Thoracic aorta (tissue), 2 donors: ENCODE data around the gene CPAMD8. TPM values are rescaled to one million over a fixed set of nuclear protein-coding genes. Genes with fewer than 3 reads are reported as not detected.

Source experiments
- ATAC-seq: fragments of 150-250 bp; one replicate; pipeline ENCODE4 v1.8.0; 2017; ENCODE audit warnings: low read depth; ENCODE audit not compliant: insufficient number of reproducible peaks, low FRiP score
- DNase-seq: peaks from one replicate; pipeline ENCODE4 v3.0.0-alpha.2; 2020; ENCODE audit warnings: low spot score
- H3K27ac ChIP-seq, 2 donors: fragments of 200-600 bp; sonication (generic); 1 replicate in 1 of 2; 2 replicates in 1 of 2; pipeline ENCODE4 v1.5.1; 2016; ENCODE audit warnings: mild to moderate bottlenecking in 2 of 2, moderate library complexity in 2 of 2
- H3K27me3 ChIP-seq: fragments of 200-600 bp; sonication (generic); replicated peaks from 2 replicates; pipeline ENCODE4 v1.6.0; 2016; ENCODE audit warnings: mild to moderate bottlenecking; ENCODE audit not compliant: insufficient read depth
- H3K36me3 ChIP-seq: fragments of 200-600 bp; sonication (generic); one replicate; pipeline ENCODE4 v1.5.1; 2016
- H3K4me1 ChIP-seq, 2 donors: fragments of 200-600 bp; sonication (generic); 1 replicate in 1 of 2; 2 replicates in 1 of 2; pipeline versions ENCODE4 v1.5.1 to v1.6.0; 2016; ENCODE audit warnings: low read depth in 2 of 2, mild to moderate bottlenecking in 1 of 2; ENCODE audit not compliant: control insufficient read depth in 1 of 2
- H3K4me3 ChIP-seq: fragments of 200-600 bp; sonication (generic); 2 replicates; pipeline ENCODE4 v1.5.1; 2016; ENCODE audit warnings: mild to moderate bottlenecking
- H3K9me3 ChIP-seq: fragments of 200-600 bp; sonication (generic); 2 replicates; pipeline ENCODE4 v1.5.1; 2016
- total RNA-seq, 2 donors: library from RNA; depleted of rRNA; stranded (reverse); fragments of >200 nt; gene quantifications; one replicate each; pipeline versions ENCODE4 v1.1.0 to v1.2.3, GENCODE V29; 2016
- TF ChIP-seq, protein P1 (sequence below): fragments of 200-600 bp; sonication (generic); IDR thresholded peaks from one replicate; pipeline ENCODE4 v1.5.1; 2019; ENCODE audit warnings: antibody characterized with exemption

Gene CPAMD8
- total RNA-seq, 2 donors from 2014 or later, result 27.3 to 36.4 TPM

DNA sequence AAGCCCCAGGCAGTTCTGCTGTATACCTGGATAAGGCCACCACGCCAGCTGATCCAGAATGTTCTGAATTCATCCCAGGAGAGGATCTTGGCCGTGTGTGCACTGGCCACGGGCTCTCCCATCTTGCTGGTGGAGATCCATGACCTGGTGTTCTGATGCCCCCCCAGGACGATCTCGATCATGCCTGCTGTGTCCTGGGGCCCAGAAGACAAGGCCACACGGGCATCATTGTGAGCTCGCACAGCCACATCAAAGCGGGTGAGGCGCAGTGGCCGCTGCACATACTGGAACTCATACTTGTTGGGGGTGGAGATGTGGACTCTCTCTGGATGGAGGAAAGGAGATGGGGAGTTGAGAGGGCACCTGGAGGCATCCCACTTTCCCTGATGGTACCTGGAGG, 97.7 kb downstream of the CPAMD8 start:
- DNase-seq, result no peak
- Histone ChIP-seq H3K27me3 (no peaks in the 10 kb centered on the region), H3K4me1 (no peaks in the 10 kb centered on the region), H3K4me3 (no peak overlapping the region), H3K36me3 (no peaks in the 10 kb centered on the region), H3K9me3 (peaks cover 6% of the 10 kb centered on the region), H3K27ac (no peak overlapping the region)
- TF ChIP-seq, protein P1, sequence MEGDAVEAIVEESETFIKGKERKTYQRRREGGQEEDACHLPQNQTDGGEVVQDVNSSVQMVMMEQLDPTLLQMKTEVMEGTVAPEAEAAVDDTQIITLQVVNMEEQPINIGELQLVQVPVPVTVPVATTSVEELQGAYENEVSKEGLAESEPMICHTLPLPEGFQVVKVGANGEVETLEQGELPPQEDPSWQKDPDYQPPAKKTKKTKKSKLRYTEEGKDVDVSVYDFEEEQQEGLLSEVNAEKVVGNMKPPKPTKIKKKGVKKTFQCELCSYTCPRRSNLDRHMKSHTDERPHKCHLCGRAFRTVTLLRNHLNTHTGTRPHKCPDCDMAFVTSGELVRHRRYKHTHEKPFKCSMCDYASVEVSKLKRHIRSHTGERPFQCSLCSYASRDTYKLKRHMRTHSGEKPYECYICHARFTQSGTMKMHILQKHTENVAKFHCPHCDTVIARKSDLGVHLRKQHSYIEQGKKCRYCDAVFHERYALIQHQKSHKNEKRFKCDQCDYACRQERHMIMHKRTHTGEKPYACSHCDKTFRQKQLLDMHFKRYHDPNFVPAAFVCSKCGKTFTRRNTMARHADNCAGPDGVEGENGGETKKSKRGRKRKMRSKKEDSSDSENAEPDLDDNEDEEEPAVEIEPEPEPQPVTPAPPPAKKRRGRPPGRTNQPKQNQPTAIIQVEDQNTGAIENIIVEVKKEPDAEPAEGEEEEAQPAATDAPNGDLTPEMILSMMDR, result no peak
- no peak for ATAC-seq

DNA sequence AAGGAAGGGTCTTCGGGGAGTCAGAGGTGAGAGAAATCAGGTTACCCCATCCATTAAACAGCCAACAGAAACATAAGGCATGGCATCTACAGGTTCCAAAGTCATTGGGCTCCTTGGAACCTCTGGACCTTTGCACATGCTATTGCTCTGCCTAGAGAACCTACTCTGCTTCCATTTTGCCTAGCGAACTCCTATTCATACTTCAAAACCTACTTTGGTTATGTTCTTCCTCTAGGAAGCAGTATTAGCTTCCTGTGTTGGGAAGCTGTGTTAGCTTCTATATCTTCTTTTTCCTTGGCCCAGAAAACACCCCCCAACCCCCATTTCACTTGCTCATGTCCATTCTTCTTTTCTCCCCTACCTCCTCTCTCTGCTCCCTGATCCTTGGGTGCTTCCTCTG, 98.3 kb downstream of the CPAMD8 start:
- ATAC-seq (no peak), DNase-seq (no peak)
- Histone ChIP-seq H3K4me1 (no peaks in the 10 kb centered on the region), H3K4me3 (no peak overlapping the region), H3K36me3 (no peaks in the 10 kb centered on the region), H3K27ac (no peak overlapping the region), H3K9me3 (peaks cover 3% of the 10 kb centered on the region), H3K27me3 (no peaks in the 10 kb centered on the region)
- TF ChIP-seq, protein P1, result no peak

DNA sequence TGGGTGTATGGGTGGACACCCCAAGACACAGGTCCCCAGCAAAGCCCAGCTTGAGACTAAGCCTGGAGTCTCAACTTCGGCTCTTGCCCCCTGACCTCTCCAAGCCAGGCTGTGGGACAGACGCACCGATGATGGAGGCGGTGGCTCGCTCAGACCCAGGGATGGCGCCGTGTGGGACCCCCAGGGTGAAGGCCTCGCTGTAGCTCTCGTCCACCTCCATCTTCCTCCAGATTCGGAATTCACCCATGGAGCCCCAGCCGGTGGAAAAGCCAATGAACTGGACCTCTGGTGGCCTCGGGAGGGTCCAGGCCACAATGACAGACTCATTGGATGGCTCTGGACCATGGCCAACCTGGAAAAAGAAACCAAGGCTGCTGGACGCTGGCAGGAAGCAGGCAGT, 98.7 kb downstream of the CPAMD8 start:
- TF ChIP-seq, protein P1, result no peak
- no peaks in the 10 kb centered on the region for H3K36me3 ChIP-seq
- no peaks in the 10 kb centered on the region for H3K27me3 ChIP-seq
- no peak overlapping the region for H3K27ac ChIP-seq
- H3K4me1 ChIP-seq, result no peaks in the 10 kb centered on the region
- H3K9me3 ChIP-seq, result peaks cover 3% of the 10 kb centered on the region
- H3K4me3 ChIP-seq, result no peak overlapping the region
- no peak for ATAC-seq
- DNase-seq, result no peak

- ATAC-seq (no peak), DNase-seq (no peak)
- TF ChIP-seq, protein P1, result no peak
- no peaks in the 10 kb centered on the region for H3K4me1 ChIP-seq
- H3K4me3 ChIP-seq, result no peak overlapping the region
- H3K27me3 ChIP-seq, result no peaks in the 10 kb centered on the region
- H3K9me3 ChIP-seq, result peaks cover 3% of the 10 kb centered on the region
- H3K36me3 ChIP-seq, result no peaks in the 10 kb centered on the region
- H3K27ac ChIP-seq, result no peak overlapping the region
Observed at GRCh38 chr19:16922949-16923348, 103.7 kb downstream of the CPAMD8 start.

DNA sequence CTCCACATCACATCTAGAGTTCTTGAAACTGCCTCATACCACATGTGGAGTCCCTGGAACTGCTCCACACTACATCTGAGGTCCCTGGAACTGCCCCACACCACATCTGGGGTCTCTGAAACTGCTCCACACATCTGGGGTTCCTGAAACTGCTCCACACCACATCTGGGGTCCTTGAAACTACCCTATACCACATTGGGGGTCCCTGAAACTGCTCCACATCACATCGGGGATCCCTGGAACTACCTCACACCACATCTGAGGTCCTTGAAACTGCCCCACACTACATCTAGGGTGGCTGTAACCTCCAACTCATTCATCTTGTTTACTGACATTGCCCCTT, 104.0 kb downstream of the CPAMD8 start:
- no peaks in the 10 kb centered on the region for H3K36me3 ChIP-seq
- TF ChIP-seq, protein P1, result no peak

More for the DNA sequence above, 104.0 kb downstream of the CPAMD8 start:
- Histone ChIP-seq H3K27ac (no peak overlapping the region), H3K27me3 (no peaks in the 10 kb centered on the region), H3K9me3 (peaks cover 3% of the 10 kb centered on the region), H3K4me1 (no peaks in the 10 kb centered on the region), H3K4me3 (no peak overlapping the region)
- ATAC-seq, result no peak
- DNase-seq, result no peak
